ENCODE results near the gene ARID5B.

The ARID5B gene

DNA sequence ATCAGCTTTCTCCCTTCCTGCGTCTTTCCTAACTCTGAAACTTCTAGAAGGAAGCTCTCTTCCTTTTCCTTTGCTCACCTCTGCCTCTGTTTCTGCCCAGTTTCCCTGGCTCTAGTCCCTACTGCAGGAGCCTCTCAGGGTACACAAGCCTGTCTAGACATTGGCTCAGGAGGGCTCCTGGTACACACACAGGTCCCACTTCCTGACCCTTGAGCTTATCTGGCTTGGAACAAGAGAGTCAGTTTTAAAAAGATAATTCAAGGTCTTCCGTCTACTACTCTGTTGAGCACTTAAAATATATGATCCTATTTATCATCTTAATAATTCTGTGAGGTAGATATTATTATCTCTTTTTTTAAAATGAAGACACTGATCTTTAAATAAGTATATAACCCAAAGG lies 226.5 kb downstream of the ARID5B start:
- TF ChIP-seq HDGF (IDR thresholded peaks at IDR 0.05; ENCODE audit: borderline replicate concordance) (no peak), TARDBP (IDR thresholded peaks at IDR 0.05) (no peak), FOXM1 (IDR thresholded peaks at IDR 0.05; ENCODE audit: borderline replicate concordance) (no peak), CTBP1 (IDR thresholded peaks at IDR 0.05; ENCODE audit: borderline replicate concordance) (no peak), ELF4 (IDR thresholded peaks at IDR 0.05) (no peak), FOXK2 (IDR thresholded peaks at IDR 0.05) (no peak), SP1 (IDR thresholded peaks at IDR 0.05) (no peak), LEF1 (IDR thresholded peaks at IDR 0.05; ENCODE audit: borderline replicate concordance) (no peak)
- TF ChIP-seq, protein P1, sequence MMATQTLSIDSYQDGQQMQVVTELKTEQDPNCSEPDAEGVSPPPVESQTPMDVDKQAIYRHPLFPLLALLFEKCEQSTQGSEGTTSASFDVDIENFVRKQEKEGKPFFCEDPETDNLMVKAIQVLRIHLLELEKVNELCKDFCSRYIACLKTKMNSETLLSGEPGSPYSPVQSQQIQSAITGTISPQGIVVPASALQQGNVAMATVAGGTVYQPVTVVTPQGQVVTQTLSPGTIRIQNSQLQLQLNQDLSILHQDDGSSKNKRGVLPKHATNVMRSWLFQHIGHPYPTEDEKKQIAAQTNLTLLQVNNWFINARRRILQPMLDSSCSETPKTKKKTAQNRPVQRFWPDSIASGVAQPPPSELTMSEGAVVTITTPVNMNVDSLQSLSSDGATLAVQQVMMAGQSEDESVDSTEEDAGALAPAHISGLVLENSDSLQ (IDR thresholded peaks at IDR 0.05): no peak
- no peak for DNase-seq (ENCODE audit: extremely low spot score)
- ChIA-PET CTCF (no interaction called here), POLR2A (no interaction called here)

DNA sequence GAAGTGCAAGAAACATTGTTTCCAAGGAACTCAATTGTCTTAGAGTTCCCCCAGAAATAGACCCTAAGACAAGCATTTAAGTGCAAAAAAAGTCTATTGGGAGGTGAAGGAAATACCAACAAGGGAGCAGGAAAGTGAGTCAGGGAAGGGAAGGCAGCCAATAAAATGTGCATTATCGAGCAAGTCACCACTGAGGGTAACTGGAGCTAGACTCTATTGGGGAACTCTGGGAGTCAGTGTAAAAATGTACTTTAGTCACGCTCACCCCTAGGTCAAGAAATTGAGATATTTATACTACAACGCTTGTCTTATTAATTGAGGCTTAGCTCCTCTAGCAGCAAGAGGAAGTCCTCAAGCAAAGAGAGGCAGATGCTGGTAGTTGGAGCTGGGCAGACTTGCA lies 229.4 kb downstream of the ARID5B start:
- ChIA-PET POLR2A (no interaction called here), CTCF (no interaction called here)
- no peak for DNase-seq (ENCODE audit: extremely low spot score)
- TF ChIP-seq BHLHE40 (IDR thresholded peaks at IDR 0.05; ENCODE audit: borderline replicate concordance): no peak
- TF ChIP-seq FOXK2 (IDR thresholded peaks at IDR 0.05): no peak
- no peak for TF ChIP-seq FOXA1 (IDR thresholded peaks at IDR 0.05)
- no peak for TF ChIP-seq ZNF384 (IDR thresholded peaks at IDR 0.05)
- no peak for TF ChIP-seq HDGF (IDR thresholded peaks at IDR 0.05; ENCODE audit: borderline replicate concordance)
- no peak for TF ChIP-seq NFRKB (IDR thresholded peaks at IDR 0.05)
- TF ChIP-seq SP1 (IDR thresholded peaks at IDR 0.05): no peak
- TF ChIP-seq ELF4 (IDR thresholded peaks at IDR 0.05): no peak
- no peak for TF ChIP-seq FOXM1 (IDR thresholded peaks at IDR 0.05; ENCODE audit: borderline replicate concordance)
- no peak for TF ChIP-seq LEF1 (IDR thresholded peaks at IDR 0.05; ENCODE audit: borderline replicate concordance)
- TF ChIP-seq ARNT (IDR thresholded peaks at IDR 0.05): no peak
- TF ChIP-seq SUZ12 (IDR thresholded peaks at IDR 0.05): no peak

DNA sequence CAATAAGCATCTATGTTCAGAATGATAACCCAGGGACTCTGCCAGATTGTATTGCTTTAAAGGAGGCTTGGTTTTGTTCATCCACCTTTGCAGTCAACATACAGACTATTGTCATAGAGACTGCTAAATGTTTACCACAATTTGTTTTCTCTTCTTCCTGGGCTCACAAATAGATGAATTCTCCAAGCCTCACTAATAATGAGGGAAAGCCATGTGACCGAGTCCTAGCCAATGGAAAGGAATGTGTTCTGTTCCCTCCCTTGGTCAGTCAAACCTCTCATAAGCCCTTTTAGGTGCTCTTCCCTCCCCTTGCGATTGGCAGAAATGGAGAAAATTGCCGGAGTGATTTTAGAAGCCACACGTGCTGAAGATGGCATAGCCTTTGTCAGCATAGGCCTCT lies 230.2 kb downstream of the ARID5B start:
- CTCF ChIA-PET: no interaction called here
- TF ChIP-seq LEF1 (IDR thresholded peaks at IDR 0.05; ENCODE audit: borderline replicate concordance) (no peak), ZNF384 (IDR thresholded peaks at IDR 0.05) (no peak), SUZ12 (IDR thresholded peaks at IDR 0.05) (no peak), NFRKB (IDR thresholded peaks at IDR 0.05) (no peak), BHLHE40 (IDR thresholded peaks at IDR 0.05; ENCODE audit: borderline replicate concordance) (no peak), FOXK2 (IDR thresholded peaks at IDR 0.05) (no peak)
- POLR2A ChIA-PET: no interaction called here
- DNase-seq (ENCODE audit: extremely low spot score): no peak

DNA sequence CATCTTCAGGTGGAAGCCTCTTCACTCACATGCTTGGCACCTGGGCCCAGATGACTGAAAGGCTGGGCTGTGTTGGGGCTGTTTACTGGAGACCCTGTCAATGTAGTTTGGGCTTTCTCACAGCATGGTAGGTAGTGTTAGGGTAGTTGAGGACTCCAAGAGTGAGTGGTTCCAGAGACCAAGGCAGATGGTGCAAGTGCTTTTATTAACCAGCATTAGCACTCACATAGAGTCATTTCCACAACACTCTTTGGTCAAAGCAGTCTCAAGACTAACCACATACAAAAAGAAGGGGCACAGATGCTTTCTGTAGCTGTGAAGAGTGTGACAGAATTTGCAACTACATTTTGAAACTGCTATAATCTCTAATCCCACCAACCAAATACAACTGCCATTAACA lies 232.1 kb downstream of the ARID5B start:
- DNase-seq (ENCODE audit: extremely low spot score): no peak
- ChIA-PET POLR2A (no interaction called here), CTCF (no interaction called here)
- TF ChIP-seq ELF4 (IDR thresholded peaks at IDR 0.05) (no peak), ARNT (IDR thresholded peaks at IDR 0.05) (no peak), LEF1 (IDR thresholded peaks at IDR 0.05; ENCODE audit: borderline replicate concordance) (no peak), SP1 (IDR thresholded peaks at IDR 0.05) (no peak), FOXM1 (IDR thresholded peaks at IDR 0.05; ENCODE audit: borderline replicate concordance) (no peak), FOXA1 (IDR thresholded peaks at IDR 0.05) (no peak), CTBP1 (IDR thresholded peaks at IDR 0.05; ENCODE audit: borderline replicate concordance) (no peak), NFRKB (IDR thresholded peaks at IDR 0.05) (no peak), SUZ12 (IDR thresholded peaks at IDR 0.05) (no peak), FOXK2 (IDR thresholded peaks at IDR 0.05) (no peak), BHLHE40 (IDR thresholded peaks at IDR 0.05; ENCODE audit: borderline replicate concordance) (no peak), ZNF384 (IDR thresholded peaks at IDR 0.05) (no peak), HDGF (IDR thresholded peaks at IDR 0.05; ENCODE audit: borderline replicate concordance) (no peak), L3MBTL2 (conservative IDR thresholded peaks at IDR 0.05) (no peak), TARDBP (IDR thresholded peaks at IDR 0.05) (no peak)
- TF ChIP-seq, protein P1 (IDR thresholded peaks at IDR 0.05): no peak

DNA sequence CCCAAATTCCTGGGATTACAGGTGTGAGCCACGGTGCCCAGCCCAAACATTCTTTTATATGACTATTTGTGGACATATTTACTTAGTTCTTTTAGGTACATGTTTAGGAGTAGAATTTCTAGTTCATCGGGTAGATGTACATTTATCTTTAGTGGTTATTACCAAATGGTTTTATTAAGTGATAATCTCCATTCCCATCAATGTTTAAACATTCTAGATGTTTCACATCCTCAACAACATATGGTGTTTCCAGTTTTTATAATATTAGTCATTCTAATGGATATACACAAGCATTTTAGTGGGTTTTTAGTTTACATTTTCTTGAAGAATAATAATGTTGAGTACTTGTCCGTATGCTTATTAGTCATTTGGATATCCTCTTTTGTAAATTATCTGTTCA lies 235.4 kb downstream of the ARID5B start:
- TF ChIP-seq NFRKB (IDR thresholded peaks at IDR 0.05): no peak
- TF ChIP-seq ZNF384 (IDR thresholded peaks at IDR 0.05): no peak
- TF ChIP-seq L3MBTL2 (conservative IDR thresholded peaks at IDR 0.05): no peak
- ChIA-PET CTCF (no interaction called here), POLR2A (no interaction called here)
- no peak for DNase-seq (ENCODE audit: extremely low spot score)

Data from HEK293T (cell line).